Endothelial cell of umbilical vein (primary cell): ENCODE results near the gene SLC35D2. TPM values are rescaled to one million over a fixed set of nuclear protein-coding genes. Genes with fewer than 3 reads are reported as not detected.
A peak's percentile ranks its signal among the peaks of the same experiment; 100 is the strongest.

Experiments
- BruUV-seq: library from RNA; stranded (reverse); fragments of 400-500 nt; replicated peaks from 2 replicates; lab custom pipeline; 2021; lab: Mats Ljungman, UMichigan
- CTCF ChIA-PET: fragments of 300-600, 350-600 bp; sonication (Branson Sonifier 250); formaldehyde crosslinking; loops from one replicate; lab custom pipeline; 2021; ENCODE audit warnings: antibody characterized with exemption, inconsistent platforms; lab: Charles Lee
- POLR2A ChIA-PET: fragments of 300-600, 350-600 bp; sonication (Branson Sonifier 250); formaldehyde crosslinking; loops from one replicate; lab custom pipeline; 2021; ENCODE audit warnings: antibody characterized with exemption, inconsistent platforms; lab: Charles Lee
- DNase-seq: peaks from one replicate; pipeline ENCODE4 v3.0.0-alpha.2; 2011; ENCODE audit warnings: low read depth, low spot score
- FAIRE-seq: peaks from 2 replicates; lab custom pipeline; 2011; peaks lifted over from hg19 to GRCh38; lab: Jason Lieb, UNC
- H2AFZ ChIP-seq: 2 replicates; pipeline ENCODE4 v1.6.0; 2012; ENCODE audit warnings: low read depth, low read length, control low read depth, inconsistent platforms
- H3K27ac ChIP-seq: 2 replicates; pipeline ENCODE4 v1.5.1; 2011; ENCODE audit warnings: low read depth, mild to moderate bottlenecking, control low read depth, low read length, moderate library complexity; ENCODE audit not compliant: insufficient read depth
- H3K27me3 ChIP-seq, 2 experiments: 2 replicates each; pipeline versions ENCODE4 v1.6.0 to v1.6.1; 2011; ENCODE audit warnings: low read length in 2 of 2, mixed read lengths in 1 of 2; ENCODE audit not compliant: control insufficient read depth in 2 of 2, insufficient read depth in 2 of 2
- H3K36me3 ChIP-seq, 2 experiments: 2 replicates in 1 of 2; 3 replicates in 1 of 2; pipeline ENCODE4 v1.5.1; 2011; ENCODE audit warnings: low read length in 2 of 2, mild to moderate bottlenecking in 1 of 2, moderate library complexity in 1 of 2; ENCODE audit not compliant: control insufficient read depth in 2 of 2, insufficient read depth in 2 of 2; ENCODE audit errors: extremely low read depth in 1 of 2
- H3K4me1 ChIP-seq: 3 replicates; pipeline ENCODE4 v1.5.1; 2011; ENCODE audit warnings: mild to moderate bottlenecking, low read length; ENCODE audit not compliant: control insufficient read depth, insufficient read depth; ENCODE audit errors: extremely low read depth
- H3K4me2 ChIP-seq: 2 replicates; pipeline ENCODE4 v1.6.1; 2011; ENCODE audit warnings: low read length, control low read depth, mixed read lengths; ENCODE audit not compliant: insufficient read depth
- H3K4me3 ChIP-seq, 3 experiments: fragments of 200-600 bp in 1 of 3; sonication (generic), shearing (Covaris generic) in 1 of 3; replicated peaks in 1 of 3; 2 replicates each; pipeline ENCODE4 v1.5.1; 2011 to 2016; ENCODE audit warnings: control low read depth in 3 of 3, low read length in 3 of 3, mild to moderate bottlenecking in 2 of 3, inconsistent platforms in 1 of 3, low read depth in 1 of 3, moderate library complexity in 1 of 3; ENCODE audit not compliant: insufficient read depth in 1 of 3
- H3K79me2 ChIP-seq: 2 replicates; pipeline ENCODE4 v1.6.0; 2012; ENCODE audit warnings: low read length, inconsistent platforms; ENCODE audit not compliant: control insufficient read depth, insufficient read depth
- H3K9ac ChIP-seq: replicated peaks from 2 replicates; pipeline ENCODE3; 2011; ENCODE audit warnings: low read length, control low read depth; ENCODE audit not compliant: insufficient read depth; ENCODE audit errors: extremely low read depth
- H3K9me1 ChIP-seq: replicated peaks from 3 replicates; pipeline ENCODE4 v1.6.0; 2011; ENCODE audit warnings: mild to moderate bottlenecking, low read length; ENCODE audit not compliant: control insufficient read depth, insufficient read depth; ENCODE audit errors: extremely low read depth
- H3K9me3 ChIP-seq: replicated peaks from 2 replicates; pipeline ENCODE4 v1.5.1; 2012; ENCODE audit warnings: low read length, inconsistent platforms; ENCODE audit not compliant: control insufficient read depth, insufficient read depth
- H4K20me1 ChIP-seq: replicated peaks from 2 replicates; pipeline ENCODE3; 2011; ENCODE audit warnings: mild to moderate bottlenecking, low read length; ENCODE audit not compliant: control insufficient read depth, insufficient read depth; ENCODE audit errors: extremely low read depth
- CTCF ChIP-seq, 2 donors: IDR thresholded peaks; 1 replicate in 1 of 2; 2 replicates in 1 of 2; pipeline ENCODE4 v1.5.1; 2011; ENCODE audit warnings: low read length in 2 of 2, mild to moderate bottlenecking in 2 of 2, moderate library complexity in 2 of 2, control low read depth in 1 of 2, inconsistent platforms in 1 of 2, low read depth in 1 of 2; ENCODE audit not compliant: insufficient read depth in 1 of 2; ENCODE audit errors: extremely low read depth in 1 of 2
- EZH2 ChIP-seq: IDR thresholded peaks from 2 replicates; pipeline ENCODE4 v1.6.1; 2012; ENCODE audit warnings: borderline replicate concordance, low read depth, mild to moderate bottlenecking, moderate library complexity, low read length, inconsistent platforms; ENCODE audit not compliant: severe bottlenecking
- FOS ChIP-seq: IDR thresholded peaks from 2 replicates; pipeline ENCODE4 v1.6.1; 2011; ENCODE audit warnings: mild to moderate bottlenecking, low read length, moderate library complexity, borderline replicate concordance; ENCODE audit not compliant: insufficient read depth
- GATA2 ChIP-seq: IDR thresholded peaks from 2 replicates; pipeline ENCODE4 v1.7.0; 2011; ENCODE audit warnings: low read depth, mild to moderate bottlenecking, moderate library complexity, mixed read lengths, low read length; ENCODE audit not compliant: insufficient read length, insufficient read depth
- JUN ChIP-seq: IDR thresholded peaks from 2 replicates; pipeline ENCODE4 v1.6.1; 2011; ENCODE audit warnings: borderline replicate concordance, low read depth; ENCODE audit not compliant: insufficient read length, insufficient read depth
- MYC ChIP-seq: IDR thresholded peaks from one replicate; pipeline ENCODE4 v1.6.1; 2011; ENCODE audit warnings: mild to moderate bottlenecking, low read depth, low read length
- POLR2A ChIP-seq: IDR thresholded peaks from 2 replicates; pipeline ENCODE4 v1.6.1; 2012; ENCODE audit warnings: low read depth, mild to moderate bottlenecking, control low read depth, low read length
- POLR2AphosphoS5 ChIP-seq: IDR thresholded peaks from 2 replicates; pipeline ENCODE4 v1.6.1; 2012; ENCODE audit warnings: low read depth, mild to moderate bottlenecking, control low read depth, low read length, moderate library complexity; ENCODE audit not compliant: insufficient read depth
- dilution Hi-C: fragments of 300-500 bp; cut with MboI; formaldehyde crosslinking; loops from one replicate; pipeline ENCODE4 v1.15.0; 2019; ENCODE audit warnings: low sequenced_read_pairs; ENCODE audit not compliant: extremely low pct_ligation_motif_present
- intact Hi-C: fragments of 100-400 bp; cut with micrococcal nuclease; formaldehyde crosslinking; loops from one replicate; pipeline ENCODE4 v1.10.0; 2022
- polyA plus RNA-seq, 4 experiments: library from polyadenylated mRNA; depleted of rRNA in 3 of 4; stranded (reverse) in 3 of 4; unstranded in 1 of 4; fragments of >200 nt; gene quantifications; 2 replicates each; pipeline versions ENCODE4 v1.2.1 to v1.2.3, GENCODE V29; 2011 to 2012; ENCODE audit warnings: missing spikeins in 1 of 4
- total RNA-seq: library from RNA; stranded (reverse); gene quantifications from 2 replicates; pipeline ENCODE4 v1.2.3, GENCODE V29; 2021
- TF ChIP-seq, protein P1 (sequence below): IDR thresholded peaks from 2 replicates; pipeline ENCODE4 v1.6.1; 2011; ENCODE audit not compliant: insufficient read depth, insufficient read length

Gene SLC35D2
- total and polyA plus RNA-seq, 2 donors (not counting 3 experiments of a cell fraction or from before 2014, with no cell fraction given): 21.1 to 29.9 TPM

- no peaks in the 10 kb centered on the region for H4K20me1 ChIP-seq
- CTCF ChIA-PET: no interaction called here
- H3K27me3 ChIP-seq: no peaks in the 10 kb centered on the region
- BruUV-seq: no TSS peak
- H3K27ac ChIP-seq: no peak overlapping the region
- H3K4me2 ChIP-seq: no peak overlapping the region
- intact Hi-C loops: no loop called here
- POLR2A ChIA-PET: no interaction called here
- TF ChIP-seq, protein P1, sequence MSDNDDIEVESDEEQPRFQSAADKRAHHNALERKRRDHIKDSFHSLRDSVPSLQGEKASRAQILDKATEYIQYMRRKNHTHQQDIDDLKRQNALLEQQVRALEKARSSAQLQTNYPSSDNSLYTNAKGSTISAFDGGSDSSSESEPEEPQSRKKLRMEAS: no peak
- TF ChIP-seq FOS: no peak
- TF ChIP-seq POLR2AphosphoS5: no peak
- TF ChIP-seq MYC: no peak
- TF ChIP-seq POLR2A: no peak
- no peak for TF ChIP-seq GATA2
- no peak for TF ChIP-seq EZH2
- no peaks in the 10 kb centered on the region for H3K9me3 ChIP-seq
- no peak overlapping the region for H2AFZ ChIP-seq
- FAIRE-seq (no peak), DNase-seq (no peak)
- no peak overlapping the region for H3K4me3 ChIP-seq
- peaks cover 9% of the 10 kb centered on the region for H3K4me1 ChIP-seq
- H3K9me1 ChIP-seq: no peaks in the 10 kb centered on the region
- H3K9ac ChIP-seq: no peak overlapping the region
- H3K79me2 ChIP-seq: peaks cover 47% of the 10 kb centered on the region
- dilution Hi-C loops: no loop called here
- no peaks in the 10 kb centered on the region for H3K36me3 ChIP-seq
These were observed 16.8 kb upstream of the SLC35D2 start for GRCh38 chr9:96400132-96400910.

DNA sequence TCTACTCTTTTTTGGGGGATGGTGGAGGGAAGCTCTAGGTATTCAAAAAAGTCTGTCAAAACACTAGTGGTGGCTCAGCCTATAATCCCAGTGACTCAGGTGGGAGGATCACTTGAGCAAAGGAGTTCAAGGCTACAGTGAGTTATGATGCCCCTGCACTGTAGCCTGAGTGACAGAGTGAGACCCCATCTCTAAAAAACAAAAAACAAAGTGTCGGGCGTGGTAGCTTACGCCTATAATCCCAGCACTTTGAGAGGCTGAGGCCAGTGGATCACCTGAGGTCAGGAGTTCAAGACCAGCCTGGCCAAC, 15.8 kb upstream of the SLC35D2 start:
- H3K4me1 ChIP-seq: peaks cover 9% of the 10 kb centered on the region
- no TSS peak for BruUV-seq
- H3K4me2 ChIP-seq: peak overlapping the region; percentile 35
- ChIA-PET POLR2A (no interaction called here), CTCF (interaction anchor here (1.0 to 1.4 kb wide), 2 partner anchors 11 to 72 kb away, joined by 3 to 8 read pairs; no protein-coding TSS in a partner anchor)
- peak overlapping the region; percentile 41 for H3K27ac ChIP-seq
- TF ChIP-seq POLR2A: no peak
- no peak for TF ChIP-seq EZH2
- TF ChIP-seq POLR2AphosphoS5: no peak
- no peak for TF ChIP-seq MYC
- no peak for TF ChIP-seq JUN
- TF ChIP-seq GATA2: no peak
- no peak for TF ChIP-seq CTCF (IDR thresholded peaks at IDR 0.05; ENCODE audit: extremely low read depth in 1 of 2, insufficient read depth in 1 of 2, low read depth in 1 of 2, low read length in 2 of 2)
- TF ChIP-seq FOS: no peak
- TF ChIP-seq, protein P1: no peak
- no peak overlapping the region for H3K4me3 ChIP-seq
- no peaks in the 10 kb centered on the region for H3K9me3 ChIP-seq
- H3K79me2 ChIP-seq: peaks cover 39% of the 10 kb centered on the region
- dilution Hi-C loops: no loop called here
- no peak overlapping the region for H3K9ac ChIP-seq
- DNase-seq (no peak), FAIRE-seq (no peak)
- H3K36me3 ChIP-seq: no peaks in the 10 kb centered on the region
- H2AFZ ChIP-seq: peak overlapping the region; percentile 71
- no peaks in the 10 kb centered on the region for H3K9me1 ChIP-seq
- intact Hi-C loops: no loop called here
- H3K27me3 ChIP-seq: no peaks in the 10 kb centered on the region
- H4K20me1 ChIP-seq: no peaks in the 10 kb centered on the region
